ENCODE data around the gene TNFAIP6. TPM values are rescaled to one million over a fixed set of nuclear protein-coding genes. Genes with fewer than 3 reads are reported as not detected.

TNFAIP6 gene
- total and polyA plus RNA-seq, 2 donors (not counting 1 experiment from before 2014, with no cell fraction given) = not detected

DNA sequence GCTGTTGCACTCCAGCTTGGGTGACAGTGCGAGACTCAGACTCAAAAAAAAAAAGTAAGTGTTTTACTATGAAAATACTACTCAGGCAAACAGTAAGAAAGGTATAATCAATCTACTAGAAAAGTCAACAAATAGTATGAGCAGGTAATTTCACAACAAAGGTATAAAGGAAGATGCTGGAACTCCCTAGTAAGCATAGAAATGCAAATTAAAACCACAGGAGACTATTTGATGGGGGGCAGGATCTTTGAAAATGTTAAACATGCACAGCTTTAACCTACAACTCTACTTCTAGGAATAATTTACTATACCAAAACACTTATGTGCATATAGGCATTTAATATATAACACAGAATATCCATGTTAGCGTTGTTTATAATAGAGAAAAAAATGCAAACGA lies 24.3 kb upstream of the TNFAIP6 start:
- Histone ChIP-seq H3K4me2 (replicated peaks; ENCODE audit: low read depth, low read length, poor library complexity, severe bottlenecking) (no peak overlapping the region), H3K79me2 (ENCODE audit: control insufficient read depth, insufficient read depth, low read length) (no peaks in the 10 kb centered on the region), H2AFZ (ENCODE audit: insufficient read depth, low read depth, low read length, poor library complexity, severe bottlenecking) (no peak overlapping the region), H3K36me3 (replicated peaks in 1 of 2; ENCODE audit: control extremely low read depth in 1 of 2, control insufficient read depth in 1 of 2, extremely low read depth in 1 of 2, insufficient read depth in 2 of 2, low read length in 1 of 2) (no peaks in the 10 kb centered on the region), H3K9me3 (ENCODE audit: control extremely low read depth in 1 of 3, control insufficient read depth in 2 of 3, insufficient read depth in 1 of 3, low read length in 2 of 3) (peaks cover 0 to 1% (median 0%) of the 10 kb centered on the region in 3 donors), H3K27ac (ENCODE audit: low read length in 2 of 2) (no peak overlapping the region), H3K4me3 (ENCODE audit: control extremely low read depth in 1 of 5, extremely low read depth in 1 of 5, insufficient read depth in 1 of 5, low read depth in 2 of 5, low read length in 4 of 5) (no peak overlapping the region), H4K20me1 (ENCODE audit: control insufficient read depth, insufficient read depth, low read length, poor library complexity, severe bottlenecking) (no peaks in the 10 kb centered on the region), H3K27me3 (replicated peaks in 1 of 4; ENCODE audit: control extremely low read depth in 1 of 4, control insufficient read depth in 3 of 4, insufficient read depth in 4 of 4, low read length in 3 of 4) (peaks cover 0 to 3% (median 0%) of the 10 kb centered on the region in 4 experiments), H3K9ac (ENCODE audit: low read length) (no peak overlapping the region), H3K4me1 (ENCODE audit: control insufficient read depth in 2 of 2, insufficient read depth in 2 of 2, low read length in 2 of 2) (no peaks in the 10 kb centered on the region)
- no peak for TF ChIP-seq EZH2 (IDR thresholded peaks at IDR 0.05; ENCODE audit: borderline replicate concordance, insufficient read depth, low read depth, low read length, poor library complexity, severe bottlenecking)
- TF ChIP-seq, protein P1, sequence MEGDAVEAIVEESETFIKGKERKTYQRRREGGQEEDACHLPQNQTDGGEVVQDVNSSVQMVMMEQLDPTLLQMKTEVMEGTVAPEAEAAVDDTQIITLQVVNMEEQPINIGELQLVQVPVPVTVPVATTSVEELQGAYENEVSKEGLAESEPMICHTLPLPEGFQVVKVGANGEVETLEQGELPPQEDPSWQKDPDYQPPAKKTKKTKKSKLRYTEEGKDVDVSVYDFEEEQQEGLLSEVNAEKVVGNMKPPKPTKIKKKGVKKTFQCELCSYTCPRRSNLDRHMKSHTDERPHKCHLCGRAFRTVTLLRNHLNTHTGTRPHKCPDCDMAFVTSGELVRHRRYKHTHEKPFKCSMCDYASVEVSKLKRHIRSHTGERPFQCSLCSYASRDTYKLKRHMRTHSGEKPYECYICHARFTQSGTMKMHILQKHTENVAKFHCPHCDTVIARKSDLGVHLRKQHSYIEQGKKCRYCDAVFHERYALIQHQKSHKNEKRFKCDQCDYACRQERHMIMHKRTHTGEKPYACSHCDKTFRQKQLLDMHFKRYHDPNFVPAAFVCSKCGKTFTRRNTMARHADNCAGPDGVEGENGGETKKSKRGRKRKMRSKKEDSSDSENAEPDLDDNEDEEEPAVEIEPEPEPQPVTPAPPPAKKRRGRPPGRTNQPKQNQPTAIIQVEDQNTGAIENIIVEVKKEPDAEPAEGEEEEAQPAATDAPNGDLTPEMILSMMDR (IDR thresholded peaks at IDR 0.05) = no peak
- intact Hi-C loops (cut with micrococcal nuclease) = no loop called here
- DNase-seq (no peak), ATAC-seq (ENCODE audit: low read depth) (no peak)
- no peaks in the 10 kb centered on the region for H3K9me3 Mint-ChIP-seq (ENCODE audit: insufficient read depth)
- CTCF ChIA-PET = interaction anchor here (0.7 kb wide), 1 partner anchor 88 kb away, joined by 3 read pairs; no protein-coding TSS in a partner anchor
- no peak overlapping the region for H3K27ac Mint-ChIP-seq
- H3K27me3 Mint-ChIP-seq = peaks cover 16% of the 10 kb centered on the region
- POLR2A ChIA-PET = no interaction called here
- H3K4me3 Mint-ChIP-seq = no peak overlapping the region
- no peaks in the 10 kb centered on the region for H3K4me1 Mint-ChIP-seq
- no CpG with 5 or more reads among the region's 3 CpGs for WGBS (ENCODE audit: insufficient coverage)

DNA sequence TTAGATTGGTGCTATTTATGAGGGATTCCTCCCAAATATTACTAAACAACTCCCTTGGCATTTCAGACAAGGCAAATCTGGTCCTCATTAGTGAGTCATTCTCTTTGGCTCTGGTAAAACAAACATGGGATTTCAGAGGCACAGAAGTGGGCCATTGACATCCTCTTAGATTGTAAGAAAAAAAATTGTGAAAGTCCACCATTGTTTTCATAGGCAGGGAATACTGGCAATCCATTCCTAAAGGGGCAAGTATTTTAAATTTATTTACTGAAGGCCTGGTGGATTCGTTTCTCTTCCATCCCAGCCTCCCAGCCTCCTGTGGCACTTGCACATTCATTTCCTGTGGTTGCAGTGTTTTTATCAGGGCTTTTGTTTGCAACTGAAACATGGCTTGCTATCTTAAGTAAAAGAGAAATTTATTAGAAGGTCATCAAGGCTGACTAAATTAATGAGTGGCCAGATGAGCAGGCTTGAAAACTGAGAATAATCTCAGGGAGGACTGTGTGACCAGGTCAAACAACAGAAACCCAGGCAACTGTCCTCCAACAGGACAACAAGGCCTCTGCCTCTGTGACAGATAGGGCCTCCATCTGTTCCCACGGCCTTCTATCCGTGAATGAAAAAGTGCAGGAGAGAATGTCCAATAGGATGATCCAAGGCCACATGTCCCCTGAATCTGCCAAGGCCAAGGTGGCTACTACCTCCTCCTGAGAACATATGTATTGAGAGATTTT lies 23.1 kb upstream of the TNFAIP6 start:
- Mint-ChIP-seq H3K27me3 (peaks cover 16% of the 10 kb centered on the region), H3K4me3 (no peak overlapping the region), H3K4me1 (no peaks in the 10 kb centered on the region), H3K27ac (no peak overlapping the region), H3K9me3 (ENCODE audit: insufficient read depth) (no peaks in the 10 kb centered on the region)
- WGBS (ENCODE audit: insufficient coverage) = 55% methylated on average over 2 of the region's 3 CpGs
- DNase-seq (no peak), ATAC-seq (ENCODE audit: low read depth) (no peak)
- Histone ChIP-seq H3K27me3 (replicated peaks in 1 of 4; ENCODE audit: control extremely low read depth in 1 of 4, control insufficient read depth in 3 of 4, insufficient read depth in 4 of 4, low read length in 3 of 4) (peaks cover 0 to 3% (median 0%) of the 10 kb centered on the region in 4 experiments), H3K79me2 (ENCODE audit: control insufficient read depth, insufficient read depth, low read length) (no peaks in the 10 kb centered on the region), H3K4me3 (ENCODE audit: control extremely low read depth in 1 of 5, extremely low read depth in 1 of 5, insufficient read depth in 1 of 5, low read depth in 2 of 5, low read length in 4 of 5) (no peak overlapping the region), H3K27ac (ENCODE audit: low read length in 2 of 2) (no peak overlapping the region), H3K9ac (ENCODE audit: low read length) (no peak overlapping the region), H3K4me1 (ENCODE audit: control insufficient read depth in 2 of 2, insufficient read depth in 2 of 2, low read length in 2 of 2) (no peaks in the 10 kb centered on the region), H4K20me1 (ENCODE audit: control insufficient read depth, insufficient read depth, low read length, poor library complexity, severe bottlenecking) (no peaks in the 10 kb centered on the region), H3K9me3 (ENCODE audit: control extremely low read depth in 1 of 3, control insufficient read depth in 2 of 3, insufficient read depth in 1 of 3, low read length in 2 of 3) (peaks cover 0 to 1% (median 0%) of the 10 kb centered on the region in 3 donors), H2AFZ (ENCODE audit: insufficient read depth, low read depth, low read length, poor library complexity, severe bottlenecking) (no peak overlapping the region), H3K36me3 (replicated peaks in 1 of 2; ENCODE audit: control extremely low read depth in 1 of 2, control insufficient read depth in 1 of 2, extremely low read depth in 1 of 2, insufficient read depth in 2 of 2, low read length in 1 of 2) (no peaks in the 10 kb centered on the region), H3K4me2 (replicated peaks; ENCODE audit: low read depth, low read length, poor library complexity, severe bottlenecking) (no peak overlapping the region)
- intact Hi-C loops (cut with micrococcal nuclease) = no loop called here
- ChIA-PET POLR2A (no interaction called here), CTCF (no interaction called here)
- no peak for TF ChIP-seq EZH2 (IDR thresholded peaks at IDR 0.05; ENCODE audit: borderline replicate concordance, insufficient read depth, low read depth, low read length, poor library complexity, severe bottlenecking)
- TF ChIP-seq, protein P1 (IDR thresholded peaks at IDR 0.05) = no peak

All from B cell (primary cell).